Measurements from ENCODE around the gene CTNNAL1.

Gene CTNNAL1

GRCh38 chr9:108937561-108938305, 75.6 kb downstream of the CTNNAL1 start:
- Histone ChIP-seq H3F3A (ENCODE audit: insufficient read depth, low read length) (no peaks in the 10 kb centered on the region), H3K9me2 (ENCODE audit: low read depth, low read length) (no peaks in the 10 kb centered on the region), H3K36me3 (ENCODE audit: insufficient read depth, low read length) (peaks cover 14% of the 10 kb centered on the region; the same call in 1 of the 2 replicates), H3K9ac (ENCODE audit: low read length) (no peak overlapping the region), H3K9me3 (ENCODE audit: low read length) (no peaks in the 10 kb centered on the region), H3K4me3 (ENCODE audit: low read depth, low read length, poor library complexity, severe bottlenecking) (no peak overlapping the region), H4K20me1 (ENCODE audit: insufficient read depth, low read length) (no peaks in the 10 kb centered on the region), H3K79me2 (ENCODE audit: insufficient read depth, low read length) (peaks cover 10% of the 10 kb centered on the region), H3K27me3 (ENCODE audit: insufficient read depth, low read length) (no peaks in the 10 kb centered on the region), H2AFZ (ENCODE audit: low read length) (no peak overlapping the region), H3K27ac (ENCODE audit: low read depth, low read length, poor library complexity, severe bottlenecking) (no peak overlapping the region), H3K4me1 (ENCODE audit: insufficient read depth, low read length, severe bottlenecking) (peaks cover 18% of the 10 kb centered on the region), H3K4me2 (ENCODE audit: low read length) (no peak overlapping the region)
- TF ChIP-seq CTCF (IDR thresholded peaks at IDR 0.05; ENCODE audit: low read length) (no peak), EZH2 (IDR thresholded peaks at IDR 0.05; ENCODE audit: borderline replicate concordance, low read length) (no peak)

DNA sequence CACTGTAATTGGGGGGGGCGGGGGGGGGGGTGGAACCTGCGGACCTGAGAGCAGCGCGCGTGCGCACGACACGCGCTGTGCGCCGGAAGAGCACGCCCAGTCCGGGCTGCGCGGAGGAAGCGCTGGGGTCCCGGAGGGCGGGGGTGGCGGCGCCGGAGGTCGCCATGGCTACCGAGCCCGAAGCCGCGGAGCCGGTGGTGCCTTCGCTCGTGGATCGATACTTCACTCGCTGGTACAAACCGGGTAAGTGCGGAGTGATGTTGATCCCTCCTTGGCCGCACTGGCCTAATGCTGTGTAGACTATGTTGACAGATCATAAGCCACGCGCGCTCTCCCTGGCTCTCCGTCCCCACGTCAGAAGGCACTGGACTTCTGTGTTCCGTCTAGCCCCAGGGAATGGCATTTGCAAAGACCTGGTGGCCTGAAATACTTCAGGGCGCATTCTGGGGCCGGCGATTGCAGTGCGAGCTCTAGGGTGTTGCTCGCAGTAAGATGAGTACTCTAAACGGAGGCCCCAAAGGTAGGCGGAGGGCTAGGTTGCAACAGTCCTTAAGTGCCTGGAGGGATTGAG, 78.9 kb downstream of the CTNNAL1 start, which contains the start of gene ABITRAM:
TSS of gene ABITRAM (plus strand) at position 78 of the 571 bp plus-strand sequence. CDS start at position 165, 87 bp downstream.
- Histone ChIP-seq H2AFZ (ENCODE audit: low read length) (peak within 1 kb of the TSS; percentile 98), H3K79me2 (ENCODE audit: insufficient read depth, low read length) (peaks cover 12% of the 10 kb centered on the region), H3K9ac (ENCODE audit: low read length) (peak within 1 kb of the TSS; percentile 93)

GRCh38 chr9:108933718-108934322, 79.5 kb downstream of the CTNNAL1 start, which contains the start of gene ELP1:
TSS of gene ELP1 (minus strand) at chr9:108934124. CDS start at chr9:108931146, 2,978 bp downstream.
- no peaks in the 10 kb centered on the region for H3K9me3 ChIP-seq (ENCODE audit: low read length)
- peaks cover 12% of the 10 kb centered on the region for H3K79me2 ChIP-seq (ENCODE audit: insufficient read depth, low read length)
- H3K4me1 ChIP-seq (ENCODE audit: insufficient read depth, low read length, severe bottlenecking), result peaks cover 22% of the 10 kb centered on the region
- peak; percentile 35; the same call in 1 of the 2 replicates for TF ChIP-seq CTCF (IDR thresholded peaks at IDR 0.05; ENCODE audit: low read length)
- TF ChIP-seq EZH2 (IDR thresholded peaks at IDR 0.05; ENCODE audit: borderline replicate concordance, low read length), result no peak
- H3F3A ChIP-seq (ENCODE audit: insufficient read depth, low read length), result no peaks in the 10 kb centered on the region
- H3K4me2 ChIP-seq (ENCODE audit: low read length), result peak within 1 kb of the TSS; percentile 100
- no peaks in the 10 kb centered on the region for H3K9me2 ChIP-seq (ENCODE audit: low read depth, low read length)
- peak within 1 kb of the TSS; percentile 93 for H3K9ac ChIP-seq (ENCODE audit: low read length)
- H3K36me3 ChIP-seq (ENCODE audit: insufficient read depth, low read length), result peaks cover 13% of the 10 kb centered on the region; the same call in 1 of the 2 replicates
- H3K27ac ChIP-seq (ENCODE audit: low read depth, low read length, poor library complexity, severe bottlenecking), result peak within 1 kb of the TSS; percentile 12
- H2AFZ ChIP-seq (ENCODE audit: low read length), result peak within 1 kb of the TSS; percentile 98
- H3K27me3 ChIP-seq (ENCODE audit: insufficient read depth, low read length), result no peaks in the 10 kb centered on the region
- H4K20me1 ChIP-seq (ENCODE audit: insufficient read depth, low read length), result no peaks in the 10 kb centered on the region
- peak within 1 kb of the TSS; percentile 100 for H3K4me3 ChIP-seq (ENCODE audit: low read depth, low read length, poor library complexity, severe bottlenecking)

More for the DNA sequence above, 78.9 kb downstream of the CTNNAL1 start, which contains the start of gene ABITRAM:
- TF ChIP-seq CTCF (IDR thresholded peaks at IDR 0.05; ENCODE audit: low read length), result no peak
- no peak for TF ChIP-seq EZH2 (IDR thresholded peaks at IDR 0.05; ENCODE audit: borderline replicate concordance, low read length)
- Histone ChIP-seq H4K20me1 (ENCODE audit: insufficient read depth, low read length) (no peaks in the 10 kb centered on the region), H3K4me2 (ENCODE audit: low read length) (peak within 1 kb of the TSS; percentile 100), H3F3A (ENCODE audit: insufficient read depth, low read length) (no peaks in the 10 kb centered on the region), H3K9me3 (ENCODE audit: low read length) (no peaks in the 10 kb centered on the region), H3K36me3 (ENCODE audit: insufficient read depth, low read length) (peaks cover 10% of the 10 kb centered on the region; the same call in 1 of the 2 replicates), H3K9me2 (ENCODE audit: low read depth, low read length) (no peaks in the 10 kb centered on the region), H3K4me1 (ENCODE audit: insufficient read depth, low read length, severe bottlenecking) (peaks cover 22% of the 10 kb centered on the region), H3K4me3 (ENCODE audit: low read depth, low read length, poor library complexity, severe bottlenecking) (peak within 1 kb of the TSS; percentile 100), H3K27ac (ENCODE audit: low read depth, low read length, poor library complexity, severe bottlenecking) (peak within 1 kb of the TSS; percentile 12), H3K27me3 (ENCODE audit: insufficient read depth, low read length) (no peaks in the 10 kb centered on the region)

Measured in OCI-LY1 (cell line).